GM12872 (cell line): ENCODE measurements around the gene ALDH16A1.
A peak's percentile ranks its signal among the peaks of the same experiment; 100 is the strongest.

ENCODE experiments used
- CTCF ChIP-seq: IDR thresholded peaks from 3 replicates; pipeline ENCODE4 v1.5.1; 2011; ENCODE audit warnings: low read depth, mild to moderate bottlenecking, low read length, moderate library complexity; ENCODE audit not compliant: insufficient read depth

ALDH16A1 gene

DNA sequence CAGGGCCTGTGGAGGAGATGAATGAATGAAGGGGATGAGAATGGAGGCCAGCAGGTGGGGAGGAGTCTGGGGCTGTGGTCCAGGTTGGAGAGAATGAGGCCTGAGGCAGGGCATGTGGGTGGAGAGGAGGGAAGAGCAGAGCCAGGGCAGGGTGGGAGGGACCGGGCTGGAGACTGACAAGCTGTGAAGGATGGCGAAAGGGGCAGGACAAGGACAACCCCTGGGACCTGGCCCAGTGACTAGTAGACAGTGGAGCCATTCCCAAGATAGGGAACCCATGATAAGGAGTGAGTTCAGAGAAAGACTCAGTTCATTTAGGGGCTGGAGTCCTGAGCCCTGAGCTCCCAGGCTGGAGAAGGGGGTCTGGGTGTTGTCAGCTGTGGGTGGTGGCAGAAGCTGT is 32.8 kb upstream of the ALDH16A1 start:
- no peak for TF ChIP-seq CTCF

DNA sequence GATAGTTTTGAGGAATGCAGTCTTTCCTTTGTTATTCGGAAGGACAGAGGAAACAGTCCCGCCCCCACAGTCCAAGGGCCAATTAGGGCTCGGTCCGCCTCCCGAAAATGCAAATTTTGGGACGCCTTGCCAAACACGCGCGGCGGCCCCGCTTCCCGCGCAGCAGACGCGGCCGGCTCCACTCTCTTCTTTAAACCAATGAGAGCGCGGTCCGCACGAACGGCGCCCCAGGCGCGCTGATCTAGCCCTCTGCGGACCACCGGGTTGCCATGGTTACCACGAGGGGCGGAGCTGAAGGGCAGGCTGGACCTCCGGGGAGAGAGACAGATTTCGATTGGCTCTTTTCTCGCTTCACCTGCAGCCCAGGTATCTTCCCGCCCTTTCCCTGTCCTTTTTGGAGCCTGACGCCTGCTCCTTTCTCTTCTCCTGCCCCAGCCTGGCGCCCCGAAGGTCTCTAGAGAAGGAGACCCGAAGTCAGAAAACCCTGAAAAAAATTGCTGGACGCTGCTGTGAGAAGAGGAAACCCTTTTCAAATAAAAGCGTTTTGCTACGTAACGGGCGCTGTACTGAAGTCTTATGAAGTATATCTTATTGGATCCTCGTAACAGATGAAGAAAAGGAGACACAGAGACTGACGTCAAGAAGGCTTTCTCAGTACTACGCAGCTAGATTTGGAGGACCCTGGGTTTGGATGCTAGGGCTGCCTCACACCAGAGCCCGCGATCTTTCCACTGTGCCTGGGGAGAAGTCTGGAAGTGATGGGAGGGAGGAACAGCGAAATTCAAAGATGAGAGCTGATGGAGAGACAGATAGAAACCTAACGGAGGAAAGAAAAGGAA is 31.8 kb upstream of the ALDH16A1 start:
- TF ChIP-seq CTCF, result no peak

GRCh38 chr19:49421878-49422202 is 31.2 kb upstream of the ALDH16A1 start:
- no peak for TF ChIP-seq CTCF

GRCh38 chr19:49422407-49423070 is 30.5 kb upstream of the ALDH16A1 start:
- peak; percentile 45; the same call in 2 of the 3 replicates for TF ChIP-seq CTCF

DNA sequence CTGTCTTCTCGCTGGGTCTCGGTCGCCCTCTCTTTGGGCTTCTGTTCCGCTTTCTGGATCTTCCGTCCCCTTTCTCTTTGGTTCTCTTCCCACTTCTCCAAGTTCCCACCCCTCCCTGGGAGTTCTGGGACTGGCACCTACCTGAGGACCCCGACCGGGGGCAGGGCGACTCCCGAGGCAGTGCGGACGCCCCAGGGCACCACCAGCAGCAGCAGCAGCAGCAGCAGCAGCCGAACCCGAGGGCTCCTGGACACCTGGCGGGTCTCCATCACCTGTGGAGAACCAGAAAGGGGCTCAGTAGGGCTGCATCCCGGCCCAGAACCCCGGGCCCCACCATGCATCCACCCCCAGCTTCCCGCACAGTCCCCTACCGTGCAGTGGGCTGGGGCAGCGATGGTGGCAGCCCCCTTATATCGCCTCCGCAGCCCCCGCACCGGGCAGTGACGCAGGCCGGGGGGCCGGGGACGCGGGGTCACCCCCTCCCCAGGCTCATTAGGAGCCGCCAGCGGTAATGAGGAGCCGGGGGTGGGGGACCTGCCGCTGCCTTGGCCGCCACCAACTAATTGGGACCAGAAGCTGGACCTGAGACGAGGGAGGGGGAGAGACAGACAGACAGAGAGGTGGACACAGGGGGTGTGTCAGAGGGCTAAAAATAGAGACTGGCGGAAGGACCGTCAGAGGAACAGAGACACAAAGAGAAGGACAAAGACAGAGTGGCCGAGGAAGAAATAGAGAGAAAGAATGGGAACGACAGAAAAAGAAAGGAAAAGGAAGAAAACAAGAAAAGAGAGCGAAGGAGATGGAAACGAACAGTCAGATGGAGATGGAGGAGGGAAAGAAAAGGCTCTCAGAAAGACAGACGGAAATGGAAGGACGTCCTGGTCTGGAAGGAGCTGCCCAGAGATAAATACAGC is 29.7 kb upstream of the ALDH16A1 start, which contains the start of gene PTH2:
Gene PTH2 (minus strand): TSS at position 371 of the 914 bp plus-strand sequence. CDS start 102 bp downstream, at position 269.
- TF ChIP-seq CTCF, result no peak

DNA sequence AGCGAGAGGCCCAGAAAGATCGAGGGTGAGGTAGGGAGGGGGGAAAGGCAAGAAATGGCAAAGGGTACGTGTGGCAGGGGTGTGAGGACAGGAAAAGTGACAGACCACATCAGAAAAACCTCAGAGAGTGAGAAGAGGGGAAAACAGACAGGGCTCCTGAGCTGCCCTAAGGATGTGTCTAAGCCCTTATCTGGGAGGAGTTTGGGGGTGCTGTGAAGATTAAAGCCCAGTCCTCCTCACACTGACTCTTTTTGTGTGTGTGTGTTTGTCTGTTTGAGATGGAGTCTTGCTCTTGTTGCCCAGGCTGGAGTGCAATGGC is 29.1 kb upstream of the ALDH16A1 start:
- TF ChIP-seq CTCF, result no peak

DNA sequence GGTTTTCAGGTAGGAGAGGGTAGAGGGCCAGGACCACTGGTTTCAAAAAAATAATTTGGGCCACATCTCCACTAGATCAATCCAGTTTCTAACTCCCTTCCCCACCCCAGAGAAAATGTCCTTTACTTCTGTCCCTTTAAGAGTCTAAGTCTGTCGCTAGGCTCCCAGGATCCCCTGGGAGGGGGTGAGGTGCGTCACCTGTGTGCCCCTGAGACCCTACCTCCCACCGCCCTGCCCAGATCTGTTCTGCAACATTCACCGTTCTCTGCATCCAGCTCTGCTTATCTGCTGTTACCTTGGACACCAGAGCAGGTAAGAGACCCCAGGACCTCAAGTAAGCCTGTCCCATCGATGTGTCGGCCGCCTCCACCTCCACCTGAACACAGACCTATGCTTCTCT is 27.8 kb upstream of the ALDH16A1 start, which contains the start of gene GFY:
Gene GFY (plus strand): TSS at position 211 of the 400 bp plus-strand sequence. CDS start 1,043 bp downstream, outside the sequence.
- no peak for TF ChIP-seq CTCF
